Tibial nerve (tissue), 4 donors: Measurements from ENCODE around the gene PLPP3.
"Not testable (repeated sequence)": the region's sequence is repeated elsewhere in the genome, so short reads cannot be mapped to it uniquely, and the experiment has no call there.

ENCODE experiments used
- CTCF ChIP-seq, 5 experiments: fragments of 200-600 bp in 3 of 5; fragments of 450-650 bp in 2 of 5; sonication (generic) in 3 of 5; IDR thresholded peaks; one replicate each; pipeline ENCODE4 v1.5.1; 2016 to 2019; ENCODE audit warnings: antibody characterized with exemption in 5 of 5, mild to moderate bottlenecking in 3 of 5, moderate library complexity in 2 of 5
- EP300 ChIP-seq, 2 donors: sonication (generic); formaldehyde crosslinking; IDR thresholded peaks; one replicate each; pipeline ENCODE4 v1.6.1; 2017; ENCODE audit warnings: antibody characterized with exemption in 2 of 2, mild to moderate bottlenecking in 1 of 2
- POLR2A ChIP-seq, 2 donors: fragments of 450-650 bp; IDR thresholded peaks; one replicate each; pipeline ENCODE4 v1.6.1; 2017; ENCODE audit warnings: antibody characterized with exemption in 2 of 2, mild to moderate bottlenecking in 2 of 2, moderate library complexity in 2 of 2

- not testable (repeated sequence) for TF ChIP-seq EP300, CTCF, POLR2A (IDR thresholded peaks at IDR 0.05)
Measured at GRCh38 chr1:56610097-56610496, 30.7 kb upstream of the PLPP3 start.
